Neural cell (in vitro differentiated cells): ENCODE measurements around the gene ZFP3. TPM values are rescaled to one million over a fixed set of nuclear protein-coding genes. Genes with fewer than 3 reads are reported as not detected.
"Not testable (repeated sequence)": the region's sequence is repeated elsewhere in the genome, so short reads cannot be mapped to it uniquely, and the experiment has no call there.

ENCODE experiments used
- H2AFZ ChIP-seq: fragments of 200-600, 300-800 bp; sonication (generic), shearing (Covaris generic); 2 replicates; pipeline ENCODE4 v1.6.0; 2014; ENCODE audit warnings: low read depth, mild to moderate bottlenecking, antibody characterized with exemption, low read length, moderate library complexity
- H3F3A ChIP-seq: fragments of 200-600 bp; shearing (Covaris generic); 2 replicates; pipeline ENCODE4 v1.6.1; 2016; ENCODE audit warnings: mild to moderate bottlenecking, moderate library complexity, mixed read lengths, antibody characterized with exemption, low read length; ENCODE audit not compliant: insufficient read depth, poor library complexity, severe bottlenecking
- H3K27ac ChIP-seq: fragments of 200-600, 300-800 bp; sonication (generic), shearing (Covaris generic); 2 replicates; pipeline ENCODE4 v1.5.1; 2014; ENCODE audit warnings: mild to moderate bottlenecking, low read length, moderate library complexity
- H3K27me3 ChIP-seq: fragments of 300-800, 200-600 bp; sonication (generic), shearing (Covaris generic); 2 replicates; pipeline ENCODE4 v1.6.0; 2014; ENCODE audit warnings: mild to moderate bottlenecking, low read depth, low read length, moderate library complexity; ENCODE audit not compliant: insufficient read depth
- H3K36me3 ChIP-seq: fragments of 300-800, 200-600 bp; sonication (generic), shearing (Covaris generic); 2 replicates; pipeline ENCODE4 v1.5.1; 2014; ENCODE audit warnings: mild to moderate bottlenecking, antibody characterized with exemption, low read length, moderate library complexity; ENCODE audit not compliant: insufficient read depth
- H3K4me2 ChIP-seq: fragments of 300-800, 200-600 bp; sonication (generic), shearing (Covaris generic); 2 replicates; pipeline ENCODE4 v1.6.0; 2014; ENCODE audit warnings: mild to moderate bottlenecking, low read length
- H3K4me3 ChIP-seq: fragments of 300-800, 200-600 bp; sonication (generic), shearing (Covaris generic); 2 replicates; pipeline ENCODE4 v1.5.1; 2014; ENCODE audit warnings: mild to moderate bottlenecking, low read length, moderate library complexity
- H3K79me2 ChIP-seq: fragments of 200-600 bp; shearing (Covaris generic); replicated peaks from 2 replicates; pipeline ENCODE4 v1.6.0; 2014; ENCODE audit warnings: mild to moderate bottlenecking, low read length, moderate library complexity; ENCODE audit not compliant: insufficient read depth
- H3K9ac ChIP-seq: fragments of 300-800, 200-600 bp; sonication (generic), shearing (Covaris generic); 2 replicates; pipeline ENCODE4 v1.6.1; 2016; ENCODE audit warnings: mild to moderate bottlenecking, low read length, mixed read lengths
- H3K9me2 ChIP-seq: fragments of 200-600 bp; shearing (Covaris generic); 2 replicates; pipeline ENCODE4 v1.6.1; 2016; ENCODE audit warnings: mild to moderate bottlenecking, low read length, mixed read lengths; ENCODE audit not compliant: insufficient read depth
- H3K9me3 ChIP-seq: fragments of 200-600, 300-800 bp; sonication (generic), shearing (Covaris generic); 2 replicates; pipeline ENCODE4 v1.6.1; 2016; ENCODE audit warnings: mild to moderate bottlenecking, mixed run types, low read length, moderate library complexity, mixed read lengths
- H4K20me1 ChIP-seq: fragments of 200-600 bp; shearing (Covaris generic); 2 replicates; pipeline ENCODE4 v1.6.1; 2016; ENCODE audit warnings: mild to moderate bottlenecking, mixed run types; ENCODE audit not compliant: insufficient read depth
- EP300 ChIP-seq: fragments of 450-650 bp; conservative IDR thresholded peaks from 2 replicates; pipeline ENCODE4 v1.6.1; 2014; ENCODE audit warnings: antibody characterized with exemption, mild to moderate bottlenecking, moderate library complexity; ENCODE audit not compliant: poor library complexity, severe bottlenecking
- EZH2 ChIP-seq: fragments of 200-600, 300-800 bp; shearing (Covaris generic), sonication (generic); IDR thresholded peaks from 2 replicates; pipeline ENCODE4 v1.6.1; 2014; ENCODE audit warnings: antibody characterized with exemption, low read length, borderline replicate concordance, mild to moderate bottlenecking; ENCODE audit not compliant: insufficient read depth, poor library complexity, severe bottlenecking
- POLR2AphosphoS5 ChIP-seq: IDR thresholded peaks from 2 replicates; pipeline ENCODE4 v1.6.1; 2012
- SMC3 ChIP-seq: fragments of 450-650 bp; conservative IDR thresholded peaks from 2 replicates; pipeline ENCODE4 v1.6.1; 2014; ENCODE audit warnings: antibody characterized with exemption, mild to moderate bottlenecking, moderate library complexity; ENCODE audit not compliant: poor library complexity
- polyA plus RNA-seq: library from polyadenylated mRNA; depleted of rRNA; stranded (reverse); fragments of >200 nt; gene quantifications from 2 replicates; pipeline ENCODE4 v1.2.3, GENCODE V29; 2014

Gene ZFP3
- polyA plus RNA-seq, 1 donor from 2014 or later, result 0.05 TPM

DNA sequence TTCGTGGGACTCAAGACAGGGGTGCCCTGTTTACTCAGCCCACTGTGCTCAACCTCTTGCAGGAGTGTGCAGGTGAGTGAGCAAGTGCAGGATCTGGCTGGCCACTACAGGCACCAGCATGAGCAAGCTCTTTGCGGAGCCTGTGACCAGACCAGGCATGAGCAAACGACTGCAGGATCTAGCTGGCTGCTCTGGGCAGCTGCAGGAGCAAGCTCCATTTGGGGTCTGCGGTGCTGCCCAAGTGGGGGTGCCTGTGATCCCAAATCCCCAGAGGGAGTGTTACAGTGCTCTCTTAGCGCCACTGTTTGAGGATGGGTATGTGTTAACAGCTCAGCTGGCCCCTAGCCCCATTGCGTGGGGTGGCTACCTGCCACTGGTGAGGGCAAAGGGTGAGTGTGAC lies 40.0 kb downstream of the ZFP3 start (continued):
- no peak for TF ChIP-seq EZH2

DNA sequence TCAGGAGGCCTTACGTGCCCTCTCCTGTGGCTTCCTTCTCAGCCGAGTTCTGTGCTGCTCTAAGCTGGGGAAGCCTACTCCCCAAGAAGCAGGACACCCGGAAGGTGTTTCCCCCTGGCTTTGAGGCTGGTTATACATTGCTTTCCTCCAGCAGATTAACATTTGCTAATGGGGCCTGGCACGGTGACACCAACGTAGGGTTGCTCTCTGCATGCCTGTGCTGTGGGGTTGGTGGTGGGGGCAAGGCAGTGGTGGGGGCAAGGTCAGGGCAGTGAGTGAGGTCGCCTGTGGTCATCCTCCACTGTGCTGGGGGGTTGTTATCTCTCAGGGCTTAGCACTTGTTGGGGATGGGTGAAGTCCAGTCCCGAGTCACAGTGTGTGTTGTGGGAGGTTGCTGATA lies 41.8 kb downstream of the ZFP3 start:
- no peaks in the 10 kb centered on the region for H3K36me3 ChIP-seq
- H2AFZ ChIP-seq, result no peak overlapping the region
- no peak overlapping the region for H3K4me3 ChIP-seq
- no peaks in the 10 kb centered on the region for H3K79me2 ChIP-seq
- no peak overlapping the region for H3K27ac ChIP-seq
- peaks cover 4% of the 10 kb centered on the region for H3K9me3 ChIP-seq
- H3K9me2 ChIP-seq, result no peaks in the 10 kb centered on the region
- no peaks in the 10 kb centered on the region for H3F3A ChIP-seq
- H3K27me3 ChIP-seq, result peaks cover 10% of the 10 kb centered on the region
- no peak overlapping the region for H3K9ac ChIP-seq
- TF ChIP-seq SMC3, result no peak
- TF ChIP-seq EP300, result no peak
- TF ChIP-seq POLR2AphosphoS5, result no peak
- TF ChIP-seq EZH2, result no peak
- no peaks in the 10 kb centered on the region for H4K20me1 ChIP-seq
- no peak overlapping the region for H3K4me2 ChIP-seq

DNA sequence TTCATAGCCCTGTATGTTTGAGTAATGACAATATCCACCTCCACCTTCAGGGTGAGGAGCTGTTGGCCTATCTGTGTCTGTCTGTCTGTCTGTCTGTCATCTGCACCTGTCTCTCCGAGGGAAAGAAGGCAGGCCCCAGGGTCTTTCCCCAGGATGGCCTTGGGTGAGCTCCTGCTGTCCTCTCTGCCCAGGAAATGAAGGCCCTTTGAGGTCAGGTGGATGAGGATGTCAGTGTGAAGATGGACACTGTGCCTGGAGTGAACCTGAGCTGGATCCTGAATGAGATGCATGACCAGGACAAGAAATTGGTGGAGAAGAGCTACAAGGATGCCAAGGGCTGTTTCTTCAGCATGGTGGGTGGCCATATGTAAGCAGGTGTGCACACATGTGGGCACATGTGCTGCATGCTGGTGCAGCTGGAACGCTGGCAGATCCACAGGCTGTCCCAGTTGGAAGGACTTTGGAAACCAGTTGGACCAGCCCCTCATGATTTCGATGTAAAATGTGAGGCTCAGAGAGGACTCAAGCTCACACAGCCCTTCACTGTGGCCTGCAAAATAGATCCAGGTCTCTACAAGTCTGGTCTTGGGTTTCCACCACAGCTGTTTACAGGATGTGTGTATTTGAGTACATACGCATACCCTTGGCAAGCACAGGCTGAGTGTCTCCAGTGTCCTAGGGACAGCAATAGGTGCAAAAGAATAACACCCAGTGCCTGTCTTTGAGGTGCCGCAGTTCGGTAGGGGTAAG lies 42.3 kb downstream of the ZFP3 start:
- not testable (repeated sequence) for H3K4me2 ChIP-seq, H4K20me1 ChIP-seq, H3K36me3 ChIP-seq, H3K4me3 ChIP-seq, H3K27me3 ChIP-seq, H3K79me2 ChIP-seq, H3K9me3 ChIP-seq, H3K27ac ChIP-seq, H2AFZ ChIP-seq, H3F3A ChIP-seq, H3K9me2 ChIP-seq, H3K9ac ChIP-seq

DNA sequence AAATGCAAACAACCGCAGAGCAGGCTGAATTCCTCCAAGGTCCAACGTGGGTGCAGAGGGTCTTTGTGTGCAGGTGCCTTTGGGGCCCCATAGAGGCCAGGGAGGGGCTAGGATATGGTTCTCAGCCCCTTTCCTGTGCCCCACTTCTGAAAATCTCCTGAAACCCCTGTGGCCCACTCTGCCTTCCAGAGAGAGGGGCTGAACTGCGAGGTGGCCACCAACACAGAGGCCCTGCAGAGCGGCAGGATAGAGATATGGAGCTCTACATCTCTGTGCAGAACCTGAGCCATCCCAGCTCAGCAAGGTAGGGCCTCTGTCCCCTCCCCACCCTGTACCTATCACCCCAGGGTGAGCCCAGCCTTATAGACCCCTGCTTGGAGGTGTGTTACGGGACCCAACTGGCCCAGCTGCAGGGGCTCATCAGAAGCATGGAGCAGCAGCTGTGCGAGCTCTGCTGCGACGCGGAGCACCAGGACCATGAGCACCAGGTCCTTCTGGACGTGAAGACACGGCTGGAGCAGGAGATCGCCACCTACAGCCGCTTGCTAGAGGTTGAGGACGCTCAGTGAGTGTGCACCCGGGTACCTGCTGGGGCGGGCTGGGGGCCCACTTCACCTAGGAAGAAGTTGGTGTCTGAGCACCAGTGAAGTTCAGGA lies 43.0 kb downstream of the ZFP3 start:
- H3K79me2 ChIP-seq, result no peaks in the 10 kb centered on the region
- no peak overlapping the region for H3K4me2 ChIP-seq
- H4K20me1 ChIP-seq, result no peaks in the 10 kb centered on the region
- peaks cover 4% of the 10 kb centered on the region for H3K9me3 ChIP-seq
- no peak overlapping the region for H2AFZ ChIP-seq
- no peak overlapping the region for H3K4me3 ChIP-seq
- TF ChIP-seq SMC3 (no peak), EZH2 (no peak)
- H3K9ac ChIP-seq, result no peak overlapping the region
- H3K9me2 ChIP-seq, result no peaks in the 10 kb centered on the region
- H3K27ac ChIP-seq, result no peak overlapping the region
- no peaks in the 10 kb centered on the region for H3K36me3 ChIP-seq
- no peaks in the 10 kb centered on the region for H3F3A ChIP-seq
- H3K27me3 ChIP-seq, result peaks cover 10% of the 10 kb centered on the region

DNA sequence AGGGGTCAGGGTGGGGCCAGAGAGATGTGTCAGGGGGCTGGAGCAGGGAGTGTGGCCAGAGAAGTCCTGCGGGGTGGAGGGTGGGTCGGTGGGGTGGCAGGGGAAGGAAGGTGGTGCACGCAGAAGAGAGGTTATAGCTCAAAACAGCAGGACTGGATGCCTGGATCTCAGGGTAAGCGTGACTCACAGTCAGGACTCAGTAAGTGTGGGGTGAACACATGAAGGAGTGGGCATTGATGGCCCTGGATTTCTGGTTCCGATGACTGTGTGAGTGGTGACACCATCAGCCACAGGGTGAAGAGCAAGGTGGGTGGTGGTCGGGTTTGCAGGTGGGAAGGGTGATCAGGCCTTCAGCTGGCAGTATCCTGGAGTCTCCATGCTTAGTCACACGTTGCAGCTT lies 43.8 kb downstream of the ZFP3 start:
- not testable (repeated sequence) for H4K20me1 ChIP-seq, H3K27ac ChIP-seq, H3K9me3 ChIP-seq, H3K9ac ChIP-seq, H3K27me3 ChIP-seq, H2AFZ ChIP-seq, H3K9me2 ChIP-seq, H3K36me3 ChIP-seq, H3K79me2 ChIP-seq, H3F3A ChIP-seq, H3K4me3 ChIP-seq, H3K4me2 ChIP-seq
